Raji (cell line): Measurements from ENCODE around the gene BROX.

Source experiments
- POLR2A ChIP-seq: IDR thresholded peaks from 2 replicates; pipeline ENCODE4 v1.6.1; 2011; ENCODE audit warnings: low read depth, low read length, control low read depth; ENCODE audit not compliant: insufficient read depth

BROX gene, protein sequence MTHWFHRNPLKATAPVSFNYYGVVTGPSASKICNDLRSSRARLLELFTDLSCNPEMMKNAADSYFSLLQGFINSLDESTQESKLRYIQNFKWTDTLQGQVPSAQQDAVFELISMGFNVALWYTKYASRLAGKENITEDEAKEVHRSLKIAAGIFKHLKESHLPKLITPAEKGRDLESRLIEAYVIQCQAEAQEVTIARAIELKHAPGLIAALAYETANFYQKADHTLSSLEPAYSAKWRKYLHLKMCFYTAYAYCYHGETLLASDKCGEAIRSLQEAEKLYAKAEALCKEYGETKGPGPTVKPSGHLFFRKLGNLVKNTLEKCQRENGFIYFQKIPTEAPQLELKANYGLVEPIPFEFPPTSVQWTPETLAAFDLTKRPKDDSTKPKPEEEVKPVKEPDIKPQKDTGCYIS

DNA sequence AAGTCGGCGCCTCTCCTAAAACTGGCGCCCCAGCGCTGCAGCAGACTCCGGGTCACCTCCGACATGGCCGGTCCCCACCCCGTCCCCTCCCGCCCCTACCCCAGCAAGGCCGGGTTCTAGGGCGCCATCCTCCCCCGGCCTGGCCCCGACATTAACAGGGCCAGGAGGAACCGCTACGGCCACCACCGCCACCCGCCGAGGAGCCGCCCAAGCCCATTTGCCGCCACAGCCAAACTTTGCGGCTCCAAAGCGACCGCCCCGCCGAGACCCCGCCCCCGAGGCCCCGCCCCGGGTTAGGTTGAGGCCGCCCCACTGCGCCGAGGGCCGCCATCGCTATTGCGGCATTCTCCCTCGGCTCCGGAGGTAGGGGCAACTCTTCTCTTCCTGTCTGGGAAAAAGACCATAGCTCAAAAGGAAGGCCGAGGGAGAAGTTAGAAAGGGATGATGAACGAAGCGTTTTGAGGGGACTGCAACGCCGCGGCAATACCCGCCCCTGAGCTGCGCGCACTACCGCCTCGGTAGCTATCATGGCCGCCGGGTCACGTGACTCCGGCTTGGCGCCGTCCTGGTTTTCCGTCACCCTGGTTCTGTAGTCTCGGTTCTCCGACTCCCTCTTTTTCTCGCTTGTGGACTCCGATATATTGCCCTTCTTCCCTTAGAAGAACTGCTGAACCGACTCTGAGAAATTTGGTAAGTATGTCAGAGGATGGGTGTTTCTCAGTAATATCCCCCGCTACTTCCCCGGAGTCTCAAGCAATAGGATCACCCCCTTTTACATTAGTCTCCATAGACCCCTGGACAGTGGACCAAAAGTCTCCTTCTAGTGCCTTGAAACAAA lies at the start of gene BROX, which contains the start of gene AIDA:
BROX (plus strand) TSS at position 312 of the 838 bp plus-strand sequence. CDS start 3,136 bp downstream, outside the sequence.
AIDA (minus strand) TSS at position 239 of the 838 bp plus-strand sequence; CDS start at position 65, 174 bp downstream.
- 0 out of 2 replicates have a peak, but pooled peaks have one; percentile 48 for TF ChIP-seq POLR2A

DNA sequence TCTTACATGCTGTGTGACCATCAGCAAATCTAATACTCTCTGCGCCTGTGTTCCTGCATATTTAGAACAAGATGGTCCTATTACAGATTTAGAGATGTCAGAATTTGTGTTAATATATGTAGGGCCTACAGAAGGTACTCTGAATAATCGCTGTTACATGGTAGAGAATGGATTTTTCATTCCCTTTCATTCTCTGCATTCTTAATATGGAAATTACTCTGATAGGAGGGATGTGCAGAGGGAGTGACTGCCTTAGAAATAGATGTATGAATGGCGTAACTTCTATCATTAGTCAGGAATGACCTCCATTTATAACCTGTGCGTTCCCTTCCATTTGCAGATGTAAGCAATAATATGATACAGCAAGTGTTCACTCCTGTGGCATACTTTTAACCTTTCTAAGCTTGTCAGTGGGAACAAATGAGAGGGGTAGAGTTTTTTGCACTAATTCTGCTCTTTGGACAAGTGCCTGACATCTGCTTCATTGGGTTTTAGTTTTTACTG lies 48.9 kb upstream of the BROX start:
- no peak for TF ChIP-seq POLR2A

DNA sequence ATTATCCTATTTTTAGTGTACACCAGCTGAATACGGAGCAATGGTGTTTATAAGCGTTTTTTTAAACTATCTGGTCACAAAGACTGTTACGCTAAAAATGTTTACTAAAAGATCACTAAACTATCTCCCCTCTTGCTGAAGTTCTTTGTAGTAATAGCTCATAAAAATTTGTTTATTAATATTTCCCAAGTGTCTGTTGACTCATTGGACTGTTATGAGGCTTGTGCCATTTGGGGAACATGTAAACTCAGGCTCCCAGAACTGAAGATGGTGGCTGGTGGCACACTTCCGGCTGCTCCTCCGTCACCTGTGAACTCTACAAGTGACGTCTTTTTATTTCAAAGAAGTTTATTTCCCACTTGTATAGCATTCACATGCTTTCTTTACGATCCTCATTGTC lies 46.4 kb upstream of the BROX start:
- no peak for TF ChIP-seq POLR2A

DNA sequence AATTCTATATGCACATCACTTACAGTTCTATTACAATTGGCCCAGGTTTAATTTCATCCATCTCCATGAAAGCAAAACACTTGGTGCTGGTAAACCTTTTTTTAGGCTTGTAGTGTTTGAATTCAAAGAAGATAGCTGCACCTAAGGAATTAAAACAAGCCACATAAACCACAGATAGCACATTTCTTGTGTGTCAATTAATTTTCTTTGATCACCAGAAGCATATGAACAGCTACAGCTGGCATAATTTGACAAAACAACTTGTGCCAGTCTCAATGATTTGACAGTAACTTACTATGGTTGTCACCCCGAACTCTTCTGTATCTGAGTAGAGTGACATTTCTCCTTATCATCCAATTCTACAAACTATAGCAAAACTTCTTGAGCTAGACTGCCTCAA lies 42.3 kb upstream of the BROX start:
- TF ChIP-seq POLR2A = no peak

DNA sequence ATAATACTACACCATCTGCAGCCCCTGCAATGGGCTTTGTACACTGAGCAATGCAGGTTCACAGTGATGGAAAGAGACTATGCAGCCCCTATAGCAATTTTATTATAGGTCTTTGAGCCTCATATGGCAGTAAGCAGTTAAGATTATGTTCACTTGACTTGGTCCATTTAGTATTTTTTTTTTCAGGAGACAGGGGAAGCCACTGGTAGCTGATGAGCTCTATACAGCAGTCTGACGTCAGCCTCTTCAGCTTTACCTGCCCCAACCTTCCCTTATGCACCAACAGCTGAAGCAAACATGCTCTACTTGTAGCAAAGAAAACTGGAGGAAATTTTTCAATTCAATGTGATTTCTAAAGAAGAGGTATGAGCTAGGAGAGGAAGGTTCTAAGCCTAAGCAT lies 32.3 kb upstream of the BROX start:
- no peak for TF ChIP-seq POLR2A

DNA sequence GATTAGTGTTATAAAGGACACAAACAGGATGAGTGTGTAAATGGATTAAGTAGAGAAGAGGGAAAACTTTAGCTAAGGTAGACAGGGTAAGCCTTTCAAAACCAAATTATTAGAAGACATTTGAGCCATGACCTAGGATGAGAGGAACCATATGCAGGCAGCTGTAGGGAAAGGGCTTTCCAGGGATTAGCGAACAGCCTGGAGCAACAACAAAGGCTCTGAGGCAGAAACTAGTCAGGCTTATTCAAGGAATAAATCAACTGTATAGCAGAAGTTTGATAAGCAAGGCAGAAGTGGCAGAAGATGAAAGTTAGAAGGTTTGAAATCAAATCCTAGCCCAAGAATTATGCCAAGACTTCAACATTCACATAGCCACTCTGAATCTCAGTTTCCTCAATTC lies 21.3 kb upstream of the BROX start:
- TF ChIP-seq POLR2A = no peak

DNA sequence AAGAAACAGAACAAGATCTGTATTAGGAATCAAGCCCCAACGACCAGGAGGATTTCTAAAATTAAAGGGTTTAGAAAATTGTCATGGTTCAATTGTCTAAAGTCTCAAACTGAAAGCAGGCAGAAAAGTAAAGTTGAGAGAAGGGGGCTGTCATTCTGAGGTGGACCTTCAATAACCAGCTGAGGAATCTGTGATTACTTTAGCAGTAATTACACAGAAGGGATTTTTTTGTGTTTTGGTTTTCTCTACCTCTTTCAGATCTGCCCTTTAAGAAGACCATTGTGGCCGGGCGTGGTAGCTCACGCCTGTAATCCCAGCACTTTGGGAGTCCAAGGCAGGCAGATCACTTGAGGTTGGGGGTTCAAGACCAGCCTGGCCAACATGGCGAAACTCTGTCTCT lies 17.4 kb upstream of the BROX start:
- TF ChIP-seq POLR2A = no peak

DNA sequence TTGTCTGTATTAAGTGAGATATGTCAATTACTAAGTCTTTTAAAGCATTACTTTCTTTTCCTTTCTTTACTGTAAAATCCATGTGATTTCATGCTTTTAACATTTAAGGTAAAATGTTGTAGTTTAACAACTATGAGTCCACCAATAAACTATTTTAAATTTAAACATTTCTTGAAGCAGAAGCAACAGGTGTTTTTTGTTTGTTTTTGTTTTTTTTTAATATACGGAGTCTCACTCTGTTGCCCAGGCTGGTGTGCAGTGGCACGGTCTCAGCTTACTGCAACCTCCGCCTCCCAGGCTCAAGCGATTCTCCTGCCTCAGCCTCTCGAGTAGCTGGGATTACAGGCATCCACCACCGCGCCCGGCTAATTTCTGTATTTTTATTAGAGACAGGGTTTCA lies 15.6 kb upstream of the BROX start:
- no peak for TF ChIP-seq POLR2A

DNA sequence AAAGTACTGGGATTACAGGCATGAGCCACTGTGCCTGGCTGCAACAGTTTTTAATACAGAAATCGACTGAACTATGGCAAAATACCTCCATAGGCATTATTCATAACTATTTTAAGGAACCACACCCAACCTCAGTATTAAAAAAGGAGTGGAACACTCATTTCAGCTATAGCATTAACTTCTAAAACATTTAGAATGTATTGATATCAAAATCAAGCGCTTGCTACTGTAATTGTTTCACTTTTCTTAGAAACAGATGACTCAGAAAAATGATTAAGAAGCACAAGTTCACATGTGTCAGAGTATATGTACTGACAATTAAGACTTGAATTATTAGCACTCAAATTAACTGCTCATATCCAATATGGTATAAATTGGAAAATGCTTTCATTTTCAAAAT lies 15.2 kb upstream of the BROX start:
- TF ChIP-seq POLR2A = no peak

DNA sequence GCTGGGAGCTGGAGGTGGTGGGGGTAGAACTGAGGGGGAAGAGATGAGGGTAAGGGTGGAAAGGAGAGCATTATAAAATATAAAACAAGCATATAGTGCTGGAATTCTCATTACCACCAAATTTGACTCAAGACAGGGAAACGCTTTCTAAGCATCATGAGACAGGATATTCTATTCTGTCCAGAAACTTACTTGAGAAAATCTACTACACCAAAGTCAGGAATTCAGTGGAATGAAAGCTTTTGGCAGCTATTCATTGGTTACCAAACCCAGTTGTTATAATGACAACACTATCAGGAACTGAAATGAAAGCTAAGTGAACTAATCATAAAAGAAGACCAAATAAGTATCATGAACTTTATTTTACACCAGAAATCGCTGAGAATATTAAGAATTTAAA lies 14.5 kb upstream of the BROX start:
- TF ChIP-seq POLR2A = no peak

DNA sequence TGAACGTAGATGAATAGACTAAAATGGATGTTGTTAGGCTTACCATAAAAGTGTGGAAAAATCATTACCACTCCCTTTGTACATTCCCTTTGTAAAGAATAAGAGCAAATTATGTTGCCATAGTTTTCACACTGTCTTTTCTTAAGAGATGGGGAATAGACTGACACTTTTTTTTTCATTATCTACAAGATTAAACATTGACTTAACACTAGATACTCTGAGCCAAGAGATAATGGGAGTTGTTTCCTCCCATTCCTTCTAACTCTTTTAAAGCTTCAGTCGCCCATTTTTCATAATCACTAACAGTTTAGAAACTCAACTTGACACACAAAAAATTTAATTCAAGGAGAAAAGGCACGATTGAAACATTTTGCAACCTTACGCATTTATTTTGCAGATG lies 10.2 kb upstream of the BROX start:
- no peak for TF ChIP-seq POLR2A

DNA sequence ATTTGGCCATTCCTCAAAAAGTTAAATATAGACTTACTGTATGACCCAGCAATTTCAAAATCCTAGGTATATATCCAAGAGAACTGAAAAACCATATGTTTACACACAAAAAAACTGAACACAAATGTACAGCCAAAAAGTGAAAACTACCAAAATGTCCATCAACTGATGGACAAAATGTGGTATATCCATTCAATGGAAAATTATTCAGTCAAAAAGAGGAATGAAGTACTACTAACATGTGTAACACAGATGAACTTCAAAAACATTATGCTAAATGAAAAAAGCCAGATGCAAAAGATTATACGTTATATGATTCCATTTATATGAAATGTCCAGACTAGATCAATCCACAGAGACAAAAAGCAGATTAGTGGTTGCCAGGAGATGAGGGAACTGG lies 8.1 kb upstream of the BROX start:
- no peak for TF ChIP-seq POLR2A

DNA sequence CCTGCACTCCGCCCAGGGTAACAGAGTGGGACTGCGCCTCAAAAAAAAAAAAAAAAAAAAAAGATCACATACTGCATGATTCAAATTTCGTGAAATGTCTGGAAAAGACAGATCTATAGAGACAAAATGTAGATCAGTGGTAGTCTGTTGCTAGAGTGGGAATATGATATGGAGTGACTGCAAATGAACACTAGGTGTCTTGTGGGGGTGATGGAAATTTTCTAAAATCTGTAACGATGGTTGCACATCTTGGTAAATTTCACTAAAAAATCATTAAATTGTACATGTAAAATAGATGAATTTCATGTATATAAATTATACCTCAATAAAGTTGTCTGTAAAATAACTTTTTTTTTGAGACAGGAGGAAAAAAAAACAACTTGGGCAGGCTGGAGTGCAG lies 5.5 kb upstream of the BROX start:
- TF ChIP-seq POLR2A = no peak

DNA sequence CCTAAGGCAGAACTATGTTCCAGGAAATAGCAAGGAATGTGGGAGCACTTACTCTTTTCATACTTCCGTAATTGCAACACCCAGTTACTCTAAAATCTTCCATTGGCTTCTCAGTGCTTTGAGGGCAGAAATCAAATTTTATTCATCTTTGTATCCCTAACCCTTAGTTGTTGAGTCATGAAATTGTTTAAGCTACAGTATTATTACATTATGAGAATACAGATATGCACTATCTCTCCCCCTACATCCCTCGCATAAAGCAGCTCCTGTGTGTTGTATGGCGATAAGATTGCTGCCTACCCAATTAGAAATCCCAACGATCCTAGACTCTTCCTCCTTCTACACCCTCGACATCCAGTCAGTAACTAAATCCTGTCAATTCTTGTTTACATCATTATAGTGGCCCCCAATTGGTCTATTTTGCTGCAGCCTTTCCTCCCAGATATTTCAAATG lies 2.6 kb upstream of the BROX start:
- TF ChIP-seq POLR2A = no peak
